B cell (primary cell): ENCODE measurements around the gene SIPA1L3. TPM values are rescaled to one million over a fixed set of nuclear protein-coding genes. Genes with fewer than 3 reads are reported as not detected.

Experiments
- ATAC-seq: fragments of 200-7000 bp; cut with Tn5 transposase; one replicate; pipeline ENCODE4 v1.10.0; 2021; ENCODE audit warnings: low read depth, mild to moderate bottlenecking, moderate number of reproducible peaks, moderate library complexity
- CTCF ChIA-PET: fragments of 350-600 bp; sonication (Branson Sonifier 250); formaldehyde crosslinking; loops from one replicate; lab custom pipeline; 2021; ENCODE audit warnings: antibody characterized with exemption, inconsistent platforms; lab: Charles Lee
- POLR2A ChIA-PET: fragments of 350-600 bp; sonication (Branson Sonifier 250); formaldehyde crosslinking; loops from one replicate; lab custom pipeline; 2021; ENCODE audit warnings: antibody characterized with exemption; lab: Charles Lee
- DNase-seq: peaks from one replicate; pipeline ENCODE4 v3.0.0; 2013
- H2AFZ ChIP-seq: 2 replicates; pipeline ENCODE4 v1.6.1; 2012; ENCODE audit warnings: mild to moderate bottlenecking, low read depth, low read length; ENCODE audit not compliant: insufficient read depth, poor library complexity, severe bottlenecking
- H3K27ac ChIP-seq, 2 donors: 1 replicate in 1 of 2; 2 replicates in 1 of 2; pipeline ENCODE4 v1.5.1; 2012 to 2013; ENCODE audit warnings: low read length in 2 of 2, mild to moderate bottlenecking in 2 of 2, moderate library complexity in 1 of 2
- H3K27me3 ChIP-seq, 4 experiments: fragments of 200-600 bp in 1 of 4; sonication (generic) in 1 of 4; replicated peaks in 1 of 4; 1 replicate in 2 of 4; 2 replicates in 2 of 4; pipeline versions ENCODE4 v1.6.1 to v1.7.0; 2013 to 2016; ENCODE audit warnings: low read length in 3 of 4, mild to moderate bottlenecking in 2 of 4, mixed read lengths in 1 of 4, moderate library complexity in 1 of 4; ENCODE audit not compliant: insufficient read depth in 4 of 4, control insufficient read depth in 3 of 4; ENCODE audit errors: control extremely low read depth in 1 of 4
- H3K36me3 ChIP-seq, 2 experiments: replicated peaks in 1 of 2; 1 replicate in 1 of 2; 2 replicates in 1 of 2; pipeline versions ENCODE4 v1.6.1 to v1.7.1; 2013; ENCODE audit warnings: low read length in 1 of 2; ENCODE audit not compliant: insufficient read depth in 2 of 2, control insufficient read depth in 1 of 2; ENCODE audit errors: control extremely low read depth in 1 of 2, extremely low read depth in 1 of 2
- H3K4me1 ChIP-seq, 2 donors: fragments of 200-600 bp in 1 of 2; sonication (generic) in 1 of 2; 1 replicate in 1 of 2; 2 replicates in 1 of 2; pipeline versions ENCODE4 v1.5.1 to v1.6.1; 2013 to 2017; ENCODE audit warnings: low read length in 2 of 2; ENCODE audit not compliant: control insufficient read depth in 2 of 2, insufficient read depth in 2 of 2
- H3K4me2 ChIP-seq: replicated peaks from 2 replicates; pipeline ENCODE3; 2012; ENCODE audit warnings: mild to moderate bottlenecking, low read depth, low read length; ENCODE audit not compliant: poor library complexity, severe bottlenecking
- H3K4me3 ChIP-seq, 5 experiments: fragments of 200-600 bp in 1 of 5; sonication (generic) in 1 of 5; 1 replicate in 3 of 5; 2 replicates in 2 of 5; pipeline versions ENCODE4 v1.5.1 to v1.7.0; 2011 to 2016; ENCODE audit warnings: low read length in 4 of 5, mild to moderate bottlenecking in 4 of 5, low read depth in 2 of 5, control low read depth in 1 of 5, moderate library complexity in 1 of 5; ENCODE audit not compliant: insufficient read depth in 1 of 5; ENCODE audit errors: control extremely low read depth in 1 of 5, extremely low read depth in 1 of 5
- H3K79me2 ChIP-seq: fragments of 200-600 bp; sonication (generic); one replicate; pipeline ENCODE4 v1.6.0; 2016; ENCODE audit warnings: low read length; ENCODE audit not compliant: control insufficient read depth, insufficient read depth
- H3K9ac ChIP-seq: fragments of 200-600 bp; sonication (generic); 2 replicates; pipeline ENCODE4 v1.6.1; 2017; ENCODE audit warnings: mild to moderate bottlenecking, low read length, moderate library complexity
- H3K9me3 ChIP-seq, 3 donors: one replicate each; pipeline versions ENCODE4 v1.6.1 to v1.7.1; 2013; ENCODE audit warnings: low read length in 2 of 3; ENCODE audit not compliant: control insufficient read depth in 2 of 3, insufficient read depth in 1 of 3; ENCODE audit errors: control extremely low read depth in 1 of 3
- H4K20me1 ChIP-seq: 2 replicates; pipeline ENCODE4 v1.6.0; 2012; ENCODE audit warnings: mild to moderate bottlenecking, low read length; ENCODE audit not compliant: insufficient read depth, control insufficient read depth, poor library complexity, severe bottlenecking
- H3K27ac Mint-ChIP-seq: one replicate; pipeline ENCODE4 v1.8.0; 2021; ENCODE audit warnings: mixed read lengths
- H3K27me3 Mint-ChIP-seq: one replicate; pipeline ENCODE4 v1.8.0; 2021; ENCODE audit warnings: mixed read lengths
- H3K4me1 Mint-ChIP-seq: one replicate; pipeline ENCODE4 v1.8.0; 2021; ENCODE audit warnings: mixed read lengths
- H3K4me3 Mint-ChIP-seq: one replicate; pipeline ENCODE4 v1.8.0; 2021; ENCODE audit warnings: mixed read lengths
- H3K9me3 Mint-ChIP-seq: one replicate; pipeline ENCODE4 v1.8.0; 2022; ENCODE audit warnings: mixed read lengths; ENCODE audit not compliant: insufficient read depth
- CTCF ChIP-seq: fragments of 200-600 bp; IDR thresholded peaks from one replicate; pipeline ENCODE4 v1.8.0; 2022; ENCODE audit warnings: antibody characterized with exemption, mild to moderate bottlenecking
- EZH2 ChIP-seq: IDR thresholded peaks from 2 replicates; pipeline ENCODE4 v1.6.1; 2012; ENCODE audit warnings: borderline replicate concordance, low read depth, mild to moderate bottlenecking, moderate library complexity, low read length; ENCODE audit not compliant: insufficient read depth, poor library complexity, severe bottlenecking
- WGBS: methylation state at CpG from one replicate; pipeline ENCODE4 v1.1.5; 2013; ENCODE audit warnings: missing lambda C conversion rate; ENCODE audit not compliant: insufficient coverage; 5-methylcytosine and 5-hydroxymethylcytosine counted together
- intact Hi-C: fragments of 100-400 bp; cut with micrococcal nuclease; formaldehyde crosslinking; loops from one replicate; pipeline ENCODE4 v1.10.0; 2022
- polyA plus RNA-seq: library from polyadenylated mRNA; depleted of rRNA; stranded (reverse); fragments of >200 nt; gene quantifications from 2 replicates; pipeline ENCODE4 v1.2.3, GENCODE V29; 2012
- total RNA-seq, 2 donors: library from RNA; stranded (reverse); fragments of 120-200 nt in 1 of 2; gene quantifications; 1 replicate in 1 of 2; 2 replicates in 1 of 2; pipeline versions ENCODE4 v1.2.3 to v1.2.4, GENCODE V29; 2013 to 2022

The SIPA1L3 gene
- total and polyA plus RNA-seq, 2 donors (not counting 1 experiment from before 2014, with no cell fraction given): 48.3 to 295 TPM

GRCh38 chr19:38196245-38196837, 289.3 kb downstream of the SIPA1L3 start:
- Histone ChIP-seq H3K36me3 (peaks cover 0 to 76% of the 10 kb centered on the region in 2 experiments), H3K79me2 (peaks cover 2% of the 10 kb centered on the region), H2AFZ (no peak overlapping the region), H3K4me1 (no peaks in the 10 kb centered on the region), H3K27ac (no peak overlapping the region), H4K20me1 (peaks cover 49% of the 10 kb centered on the region), H3K9ac (no peak overlapping the region), H3K9me3 (peaks cover 0 to 5% (median 0%) of the 10 kb centered on the region in 3 donors), H3K4me3 (no peak overlapping the region), H3K4me2 (no peak overlapping the region), H3K27me3 (no peaks in the 10 kb centered on the region)
- Mint-ChIP-seq H3K4me3 (no peak overlapping the region), H3K27ac (no peak overlapping the region), H3K9me3 (no peaks in the 10 kb centered on the region), H3K27me3 (no peaks in the 10 kb centered on the region), H3K4me1 (no peaks in the 10 kb centered on the region)
- CTCF ChIA-PET: no interaction called here
- ATAC-seq: no peak
- DNase-seq: no peak
- POLR2A ChIA-PET: no interaction called here
- TF ChIP-seq CTCF: no peak
- no peak for TF ChIP-seq EZH2
- WGBS: 95% methylated on average over 11 of the region's 13 CpGs
- intact Hi-C loops: no loop called here

- 97% methylated on average over 23 of the region's 23 CpGs for WGBS
- POLR2A ChIA-PET: no interaction called here
- H3K27ac Mint-ChIP-seq: peak overlapping the region; percentile 15
Measured at GRCh38 chr19:38196948-38197656, 290.1 kb downstream of the SIPA1L3 start.

More at GRCh38 chr19:38196948-38197656, 290.1 kb downstream of the SIPA1L3 start:
- no peak overlapping the region for H3K4me2 ChIP-seq
- intact Hi-C loops: no loop called here
- Mint-ChIP-seq H3K27me3 (no peaks in the 10 kb centered on the region), H3K9me3 (no peaks in the 10 kb centered on the region), H3K4me3 (no peak overlapping the region), H3K4me1 (no peaks in the 10 kb centered on the region)
- TF ChIP-seq EZH2 (no peak), CTCF (no peak)
- H3K27ac ChIP-seq: no peak overlapping the region
- no peak overlapping the region for H2AFZ ChIP-seq
- H3K9ac ChIP-seq: no peak overlapping the region
- H3K4me1 ChIP-seq: no peaks in the 10 kb centered on the region
- peaks cover 0 to 5% (median 0%) of the 10 kb centered on the region in 3 donors for H3K9me3 ChIP-seq
- no peak overlapping the region for H3K4me3 ChIP-seq
- H3K27me3 ChIP-seq: no peaks in the 10 kb centered on the region
- CTCF ChIA-PET: no interaction called here
- peaks cover 0 to 78% of the 10 kb centered on the region in 2 experiments for H3K36me3 ChIP-seq
- ATAC-seq (no peak), DNase-seq (no peak)
- H4K20me1 ChIP-seq: peaks cover 48% of the 10 kb centered on the region
- H3K79me2 ChIP-seq: peaks cover 2% of the 10 kb centered on the region
